ENCODE data around the gene MSLN. TPM values are rescaled to one million over a fixed set of nuclear protein-coding genes. Genes with fewer than 3 reads are reported as not detected.

Gene MSLN
- total and polyA plus RNA-seq, 2 donors (not counting 3 experiments of a cell fraction or from before 2014, with no cell fraction given): not detected

DNA sequence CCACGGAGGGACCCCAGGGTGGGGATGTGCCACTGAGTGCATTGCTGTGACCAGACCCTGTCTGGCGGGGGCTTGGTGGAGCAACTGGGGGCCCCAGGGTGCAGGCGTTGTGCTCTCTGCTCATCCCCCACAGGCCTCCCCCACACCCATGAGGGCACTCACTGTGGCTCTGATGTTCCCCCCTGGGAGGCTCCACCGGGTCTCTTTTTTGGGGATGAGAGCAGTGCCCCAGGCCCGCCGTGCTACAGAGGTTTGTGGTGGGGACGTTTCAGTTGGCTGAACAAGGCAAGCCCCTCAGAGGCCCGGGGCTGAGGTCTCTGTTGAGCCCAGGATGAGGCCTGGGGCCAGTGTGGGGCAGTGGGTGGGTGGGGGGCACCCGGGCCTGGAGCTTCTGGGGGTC is 36.8 kb upstream of the MSLN start:
- intact Hi-C loops (cut with micrococcal nuclease): no loop called here
- Histone ChIP-seq H3K4me3 (replicated peaks in 1 of 3; ENCODE audit: insufficient read depth in 1 of 3, low read depth in 1 of 3, low read length in 3 of 3) (no peak overlapping the region), H3K36me3 (ENCODE audit: control insufficient read depth in 2 of 2, extremely low read depth in 1 of 2, insufficient read depth in 2 of 2, low read length in 2 of 2) (no peaks in the 10 kb centered on the region), H3K4me1 (ENCODE audit: control insufficient read depth, extremely low read depth, insufficient read depth, low read length) (peaks cover 27% of the 10 kb centered on the region), H4K20me1 (replicated peaks; ENCODE audit: control insufficient read depth, extremely low read depth, insufficient read depth, low read length) (no peaks in the 10 kb centered on the region), H3K79me2 (ENCODE audit: control insufficient read depth, insufficient read depth, low read length) (no peaks in the 10 kb centered on the region), H3K27ac (ENCODE audit: insufficient read depth, low read depth, low read length) (no peak overlapping the region), H3K9me3 (replicated peaks; ENCODE audit: control insufficient read depth, insufficient read depth, low read length) (no peaks in the 10 kb centered on the region), H3K27me3 (ENCODE audit: control insufficient read depth in 2 of 2, insufficient read depth in 2 of 2, low read length in 2 of 2) (no peaks in the 10 kb centered on the region), H3K9me1 (replicated peaks; ENCODE audit: control insufficient read depth, extremely low read depth, insufficient read depth, low read length) (no peaks in the 10 kb centered on the region), H3K4me2 (ENCODE audit: insufficient read depth, low read length) (no peak overlapping the region), H2AFZ (ENCODE audit: low read depth, low read length) (no peak overlapping the region), H3K9ac (replicated peaks; ENCODE audit: extremely low read depth, insufficient read depth, low read length) (no peak overlapping the region)
- dilution Hi-C loops (cut with MboI; ENCODE audit: extremely low pct_ligation_motif_present, low sequenced_read_pairs): no loop called here
- TF ChIP-seq GATA2 (IDR thresholded peaks at IDR 0.05; ENCODE audit: insufficient read depth, insufficient read length, low read depth, low read length) (no peak), POLR2A (IDR thresholded peaks at IDR 0.05; ENCODE audit: low read depth, low read length) (no peak), EZH2 (IDR thresholded peaks at IDR 0.05; ENCODE audit: borderline replicate concordance, low read depth, low read length, severe bottlenecking) (no peak), POLR2AphosphoS5 (IDR thresholded peaks at IDR 0.05; ENCODE audit: insufficient read depth, low read depth, low read length) (no peak), FOS (IDR thresholded peaks at IDR 0.05; ENCODE audit: borderline replicate concordance, insufficient read depth, low read length) (no peak), CTCF (IDR thresholded peaks at IDR 0.05; ENCODE audit: extremely low read depth in 1 of 2, insufficient read depth in 1 of 2, low read depth in 1 of 2, low read length in 2 of 2) (no peak), JUN (IDR thresholded peaks at IDR 0.05; ENCODE audit: borderline replicate concordance, insufficient read depth, insufficient read length, low read depth) (no peak), MYC (IDR thresholded peaks at IDR 0.05; ENCODE audit: low read depth, low read length) (no peak)
- TF ChIP-seq, protein P1, sequence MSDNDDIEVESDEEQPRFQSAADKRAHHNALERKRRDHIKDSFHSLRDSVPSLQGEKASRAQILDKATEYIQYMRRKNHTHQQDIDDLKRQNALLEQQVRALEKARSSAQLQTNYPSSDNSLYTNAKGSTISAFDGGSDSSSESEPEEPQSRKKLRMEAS (IDR thresholded peaks at IDR 0.05; ENCODE audit: insufficient read depth, insufficient read length): no peak
- ChIA-PET CTCF (interaction anchor here (1.4 to 5.7 kb wide), 2 partner anchors 8 to 64 kb away, joined by 4 to 34 read pairs; partner anchors contain the start of genes CHTF18, METRN and RPUSD1), POLR2A (no interaction called here)
- no peak for FAIRE-seq
- DNase-seq (ENCODE audit: low read depth, low spot score): no peak
- no TSS peak for BruUV-seq (replicated peaks)

All from endothelial cell of umbilical vein (primary cell).